K562 (cell line): ENCODE measurements around the gene NFAM1. TPM values are rescaled to one million over a fixed set of nuclear protein-coding genes. Genes with fewer than 3 reads are reported as not detected.

Experiments used
- CBX1 ChIP-seq: sonication (generic); IDR thresholded peaks from 2 replicates; pipeline ENCODE4 v1.6.1; 2016; ENCODE audit warnings: antibody characterized with exemption, low read depth, mild to moderate bottlenecking
- DPF2 ChIP-seq: fragments of 450-650 bp; IDR thresholded peaks from 2 replicates; pipeline ENCODE4 v1.6.1; 2016
- FOS ChIP-seq: IDR thresholded peaks from 3 replicates; pipeline ENCODE4 v1.6.1; 2011; ENCODE audit not compliant: insufficient read length; ENCODE audit errors: extremely low read depth
- FOSL1 ChIP-seq: fragments of 200-800 bp; sonication (Bioruptor generic); conservative IDR thresholded peaks from 2 replicates; pipeline ENCODE4 v1.6.1; 2016; ENCODE audit warnings: missing genetic modification characterization, missing compliant biosample characterization
- HEY1 ChIP-seq: fragments of 250-450 bp; sonication (Bioruptor Pico); IDR thresholded peaks from 2 replicates; pipeline ENCODE4 v1.5.0; 2020; ENCODE audit warnings: mild to moderate bottlenecking, moderate library complexity, borderline replicate concordance
- HSF4 ChIP-seq: fragments of 250-450 bp; sonication (Bioruptor Pico); IDR thresholded peaks from 2 replicates; pipeline ENCODE4 v2.1.2; 2022; ENCODE audit warnings: mild to moderate bottlenecking, moderate library complexity, borderline replicate concordance
- MED1 ChIP-seq: sonication (generic); formaldehyde crosslinking; IDR thresholded peaks from 2 replicates; pipeline ENCODE4 v1.8.1; 2023; ENCODE audit warnings: missing genetic modification reagents, borderline replicate concordance
- MYC ChIP-seq, 2 experiments: fragments of 250-450 bp in 1 of 2; sonication (Bioruptor Pico) in 1 of 2; IDR thresholded peaks; 2 replicates each; pipeline versions ENCODE4 v1.5.1 to v1.6.1; 2012 to 2021; ENCODE audit warnings: low read depth in 2 of 2, borderline replicate concordance in 1 of 2, improper control_type of control experiment in 1 of 2, low read length in 1 of 2, mild to moderate bottlenecking in 1 of 2, moderate library complexity in 1 of 2
- NFYB ChIP-seq: IDR thresholded peaks from 2 replicates; pipeline ENCODE4 v1.6.1; 2011; ENCODE audit warnings: mild to moderate bottlenecking, moderate library complexity; ENCODE audit not compliant: insufficient read length; ENCODE audit errors: extremely low read depth
- PML ChIP-seq: IDR thresholded peaks from 2 replicates; pipeline ENCODE4 v1.6.1; 2012; ENCODE audit warnings: low read length, inconsistent platforms
- PPARD ChIP-seq: fragments of 250-450 bp; sonication (Bioruptor Pico); IDR thresholded peaks from 2 replicates; pipeline ENCODE4 v1.8.0; 2022; ENCODE audit warnings: inconsistent platforms, mild to moderate bottlenecking, moderate library complexity
- SOX6 ChIP-seq: fragments of 450-650 bp; IDR thresholded peaks from 2 replicates; pipeline ENCODE4 v1.6.1; 2014; ENCODE audit warnings: mild to moderate bottlenecking
- SRSF9 ChIP-seq: fragments of 200-400 bp; formaldehyde crosslinking; IDR thresholded peaks from 2 replicates; pipeline ENCODE4 v1.6.1; 2017; ENCODE audit warnings: low read depth, low read length, borderline replicate concordance
- STAT5A ChIP-seq: IDR thresholded peaks from 2 replicates; pipeline ENCODE4 v1.6.1; 2012; ENCODE audit warnings: low read length, inconsistent platforms, borderline replicate concordance
- ZBTB11 ChIP-seq, 3 experiments: fragments of 200-800 bp in 1 of 3; fragments of 250-450 bp in 1 of 3; fragments of 450-650 bp in 1 of 3; sonication (Bioruptor Pico) in 1 of 3; sonication (Bioruptor generic) in 1 of 3; formaldehyde crosslinking in 1 of 3; IDR thresholded peaks; 2 replicates each; pipeline versions ENCODE4 v1.6.1 to v1.8.0; 2016 to 2022; ENCODE audit warnings: mild to moderate bottlenecking in 2 of 3, missing genetic modification characterization in 2 of 3, missing compliant biosample characterization in 1 of 3, moderate library complexity in 1 of 3
- ZNF143 ChIP-seq: sonication (generic); formaldehyde crosslinking; IDR thresholded peaks from 2 replicates; pipeline ENCODE4 v1.9.0; 2022; ENCODE audit warnings: mild to moderate bottlenecking, missing genetic modification reagents
- ZNF3 ChIP-seq: fragments of 250-450 bp; sonication (Bioruptor Pico); IDR thresholded peaks from 2 replicates; pipeline ENCODE4 v1.5.0; 2021; ENCODE audit warnings: mild to moderate bottlenecking, moderate library complexity
- ZNF311 ChIP-seq: fragments of 250-450 bp; sonication (Bioruptor Pico); IDR thresholded peaks from 2 replicates; pipeline ENCODE4 v1.4.0; 2020; ENCODE audit warnings: mild to moderate bottlenecking, moderate library complexity
- ZNF717 ChIP-seq: fragments of 250-450 bp; sonication (Bioruptor Pico); IDR thresholded peaks from 2 replicates; pipeline ENCODE4 v1.5.0; 2021
- ZNF79 ChIP-seq: fragments of 250-450 bp; sonication (Bioruptor Pico); IDR thresholded peaks from 2 replicates; pipeline ENCODE4 v1.4.0; 2020; ENCODE audit warnings: low read depth, mild to moderate bottlenecking, moderate library complexity
- polyA plus RNA-seq, 8 experiments: library from polyadenylated mRNA; depleted of rRNA in 4 of 8; stranded (reverse) in 5 of 8; unstranded in 3 of 8; fragments of >200 nt; fragmentation: Nextera tagmentation in 2 of 8; fragmentation: Illumina TruSeq in 1 of 8; extraction: Ambion mirVana in 2 of 8; extraction: Trizol in 1 of 8; gene quantifications; 2 replicates each; pipeline versions ENCODE4 v1.2.1 to v1.2.3, GENCODE V29; 2011 to 2014; ENCODE audit warnings: inconsistent platforms in 1 of 8, missing spikeins in 1 of 8
- total RNA-seq, 7 experiments: library from RNA; depleted of rRNA in 6 of 7; stranded (reverse); fragments of >200 nt in 6 of 7; fragmentation: Illumina TruSeq in 2 of 7; extraction: Trizol in 2 of 7; gene quantifications; 2 replicates each; pipeline versions ENCODE4 v1.2.1 to v1.2.3, GENCODE V29; 2011 to 2021; ENCODE audit warnings: low replicate concordance in 1 of 7
- TF ChIP-seq, protein P1 (sequence below): fragments of 450-650 bp; IDR thresholded peaks from 2 replicates; pipeline ENCODE4 v1.6.1; 2017; ENCODE audit warnings: mild to moderate bottlenecking, moderate library complexity
- TF ChIP-seq, protein P2 (sequence below): fragments of 200-800 bp; sonication (Bioruptor generic); IDR thresholded peaks from 2 replicates; pipeline ENCODE4 v1.6.1; 2017; ENCODE audit warnings: missing genetic modification characterization, missing compliant biosample characterization

NFAM1 gene
- total and polyA plus RNA-seq, 9 of the 15 experiments (the other 6 are each of a cell fraction or from before 2014, with no cell fraction given): 0.01 to 0.18 (median 0.03) TPM; not detected in 5

DNA sequence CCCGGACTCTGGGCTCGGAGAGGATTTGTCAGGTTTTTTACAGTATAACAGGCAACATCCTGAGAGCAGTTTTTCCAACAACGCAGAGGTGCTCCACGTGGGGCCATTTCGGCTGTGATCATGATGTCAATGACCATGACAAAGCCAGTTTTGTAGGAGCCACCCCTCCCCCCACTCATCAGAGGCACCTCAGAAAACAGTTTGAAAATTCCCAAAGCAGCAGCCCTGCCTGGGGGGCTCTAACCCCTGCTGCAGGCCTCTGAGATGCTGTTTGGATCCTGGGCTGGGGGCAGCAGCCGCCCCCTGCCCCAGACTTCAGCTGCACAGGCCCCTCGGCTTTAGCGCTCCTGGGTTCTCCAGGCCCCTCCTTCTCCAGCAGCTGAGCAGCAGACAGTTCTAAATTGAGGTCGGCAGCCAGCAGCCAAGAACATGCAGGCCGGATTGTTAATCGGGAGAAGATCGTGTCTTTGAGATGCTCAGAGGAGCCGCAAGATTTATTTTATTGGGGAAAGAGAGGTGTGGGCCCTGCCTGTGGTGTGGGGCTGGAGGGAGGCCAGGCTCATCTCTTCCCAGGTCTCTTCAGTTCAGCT, 19.4 kb downstream of the NFAM1 start (continued):
- no peak for TF ChIP-seq HEY1 (CRISPR knock-in tag)
- TF ChIP-seq ZNF79 (CRISPR knock-in tag): no peak
- TF ChIP-seq CBX1: no peak
- no peak for TF ChIP-seq ZNF717 (CRISPR knock-in tag)
- no peak for TF ChIP-seq PML
- peak; percentile 52; the same call in 1 of the 2 replicates for TF ChIP-seq HSF4 (CRISPR knock-in tag)
- no peak for TF ChIP-seq ZNF3 (CRISPR knock-in tag)
- TF ChIP-seq NFYB: no peak
- TF ChIP-seq, protein P1, sequence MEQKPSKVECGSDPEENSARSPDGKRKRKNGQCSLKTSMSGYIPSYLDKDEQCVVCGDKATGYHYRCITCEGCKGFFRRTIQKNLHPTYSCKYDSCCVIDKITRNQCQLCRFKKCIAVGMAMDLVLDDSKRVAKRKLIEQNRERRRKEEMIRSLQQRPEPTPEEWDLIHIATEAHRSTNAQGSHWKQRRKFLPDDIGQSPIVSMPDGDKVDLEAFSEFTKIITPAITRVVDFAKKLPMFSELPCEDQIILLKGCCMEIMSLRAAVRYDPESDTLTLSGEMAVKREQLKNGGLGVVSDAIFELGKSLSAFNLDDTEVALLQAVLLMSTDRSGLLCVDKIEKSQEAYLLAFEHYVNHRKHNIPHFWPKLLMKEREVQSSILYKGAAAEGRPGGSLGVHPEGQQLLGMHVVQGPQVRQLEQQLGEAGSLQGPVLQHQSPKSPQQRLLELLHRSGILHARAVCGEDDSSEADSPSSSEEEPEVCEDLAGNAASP: no peak
- no peak for TF ChIP-seq ZBTB11 (CRISPR knock-in tag; IDR thresholded peaks at IDR 0.05)
- no peak for TF ChIP-seq PPARD (CRISPR knock-in tag)
- no peak for TF ChIP-seq STAT5A
- peak; percentile 50; the same call in 1 of the 2 replicates for TF ChIP-seq DPF2
- TF ChIP-seq, protein P2, sequence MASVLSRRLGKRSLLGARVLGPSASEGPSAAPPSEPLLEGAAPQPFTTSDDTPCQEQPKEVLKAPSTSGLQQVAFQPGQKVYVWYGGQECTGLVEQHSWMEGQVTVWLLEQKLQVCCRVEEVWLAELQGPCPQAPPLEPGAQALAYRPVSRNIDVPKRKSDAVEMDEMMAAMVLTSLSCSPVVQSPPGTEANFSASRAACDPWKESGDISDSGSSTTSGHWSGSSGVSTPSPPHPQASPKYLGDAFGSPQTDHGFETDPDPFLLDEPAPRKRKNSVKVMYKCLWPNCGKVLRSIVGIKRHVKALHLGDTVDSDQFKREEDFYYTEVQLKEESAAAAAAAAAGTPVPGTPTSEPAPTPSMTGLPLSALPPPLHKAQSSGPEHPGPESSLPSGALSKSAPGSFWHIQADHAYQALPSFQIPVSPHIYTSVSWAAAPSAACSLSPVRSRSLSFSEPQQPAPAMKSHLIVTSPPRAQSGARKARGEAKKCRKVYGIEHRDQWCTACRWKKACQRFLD (CRISPR knock-in tag): peak; percentile 29; the same call in 1 of the 2 replicates
- TF ChIP-seq ZNF311 (CRISPR knock-in tag): no peak
- TF ChIP-seq MYC (IDR thresholded peaks at IDR 0.05; ENCODE audit: low read depth, low read length): peak; percentile 81
- TF ChIP-seq MYC (CRISPR knock-in tag; IDR thresholded peaks at IDR 0.05; ENCODE audit: borderline replicate concordance, low read depth): no peak
- TF ChIP-seq SOX6: 0 out of 2 replicates have a peak, but pooled peaks have one; percentile 8
- TF ChIP-seq ZNF143 (CRISPR knock-in tag): no peak
- TF ChIP-seq FOS: no peak
- no peak for TF ChIP-seq MED1 (CRISPR knock-in tag)
- no peak for TF ChIP-seq SRSF9
- TF ChIP-seq FOSL1 (tag): no peak
